Measurements from ENCODE around the gene RPL35.
A peak's percentile ranks its signal among the peaks of the same experiment; 100 is the strongest.

The RPL35 gene

GRCh38 chr9:124815601-124816000 is 46.2 kb downstream of the RPL35 start:
- no peak for DNase-seq

GRCh38 chr9:124814164-124814535 is 47.6 kb downstream of the RPL35 start:
- no peak for DNase-seq

- DNase-seq: no peak
Measured at GRCh38 chr9:124813501-124814163, 48.1 kb downstream of the RPL35 start.

GRCh38 chr9:124813041-124813440 is 48.7 kb downstream of the RPL35 start:
- no peak for DNase-seq

DNA sequence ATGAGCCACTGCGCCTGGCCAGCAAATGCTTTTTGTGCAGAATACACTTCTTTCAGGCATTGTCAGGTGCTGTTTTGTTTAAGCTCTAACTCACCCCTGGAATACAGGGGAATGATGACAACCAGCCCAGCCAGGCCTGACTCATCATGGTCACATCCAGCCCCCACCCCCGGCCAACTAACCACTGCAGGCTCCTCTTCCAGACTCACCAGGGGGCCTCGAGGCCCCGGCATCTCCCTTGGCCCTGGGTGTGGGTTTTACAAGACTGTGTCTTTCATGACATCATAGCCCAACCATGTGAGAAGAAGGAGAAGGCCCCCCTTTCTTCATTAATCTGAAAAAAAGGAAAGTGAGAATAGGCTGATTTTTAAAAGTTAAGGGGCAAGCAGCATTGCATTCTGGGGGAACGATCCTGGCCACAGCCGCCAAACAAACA is 49.3 kb downstream of the RPL35 start:
- DNase-seq: peak; percentile 81

- DNase-seq: peak; percentile 83
Measured at GRCh38 chr9:124810663-124811355, 50.9 kb downstream of the RPL35 start.

DNA sequence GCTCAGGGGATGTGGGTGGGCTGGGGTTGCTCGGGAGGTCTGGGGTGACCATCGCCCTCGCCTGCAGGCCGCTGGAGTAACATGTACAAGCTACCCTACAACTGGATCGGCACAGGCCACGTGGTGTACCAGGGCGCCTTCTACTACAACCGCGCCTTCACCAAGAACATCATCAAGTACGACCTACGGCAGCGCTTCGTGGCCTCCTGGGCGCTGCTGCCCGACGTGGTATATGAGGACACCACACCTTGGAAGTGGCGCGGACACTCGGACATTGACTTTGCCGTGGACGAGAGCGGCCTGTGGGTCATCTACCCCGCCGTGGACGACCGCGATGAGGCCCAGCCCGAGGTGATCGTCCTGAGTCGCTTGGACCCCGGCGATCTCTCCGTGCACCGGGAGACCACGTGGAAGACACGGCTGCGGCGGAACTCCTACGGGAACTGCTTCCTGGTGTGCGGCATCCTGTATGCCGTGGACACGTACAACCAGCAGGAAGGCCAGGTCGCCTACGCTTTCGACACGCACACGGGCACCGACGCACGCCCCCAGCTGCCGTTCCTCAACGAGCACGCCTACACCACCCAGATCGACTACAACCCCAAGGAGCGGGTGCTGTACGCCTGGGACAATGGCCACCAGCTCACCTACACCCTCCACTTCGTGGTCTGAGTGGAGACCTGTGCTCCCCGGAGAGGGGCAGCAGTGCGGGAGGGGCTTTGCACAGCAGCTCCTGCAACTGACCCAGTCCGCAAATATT is 51.8 kb downstream of the RPL35 start:
- no peak for DNase-seq

DNA sequence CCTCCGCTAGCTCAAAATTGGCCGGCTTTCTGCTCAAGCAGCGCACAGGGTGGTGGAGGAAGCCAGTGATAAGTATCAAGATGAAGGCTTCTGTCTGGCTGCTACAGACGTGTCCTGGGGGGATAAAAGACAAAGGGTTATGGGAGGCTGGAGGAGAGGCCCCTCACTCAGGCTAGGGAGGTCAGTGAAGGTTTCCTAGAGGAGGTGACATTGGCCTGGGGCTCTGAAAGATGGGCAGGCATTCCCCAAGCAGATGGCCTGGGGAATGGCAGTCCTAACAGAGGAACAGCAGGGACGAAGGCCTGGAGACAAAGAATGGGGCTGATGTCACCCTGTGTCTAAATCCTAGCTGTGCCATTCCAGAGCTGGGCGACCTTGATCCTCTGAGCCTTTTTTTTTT is 52.5 kb downstream of the RPL35 start:
- DNase-seq: no peak

DNA sequence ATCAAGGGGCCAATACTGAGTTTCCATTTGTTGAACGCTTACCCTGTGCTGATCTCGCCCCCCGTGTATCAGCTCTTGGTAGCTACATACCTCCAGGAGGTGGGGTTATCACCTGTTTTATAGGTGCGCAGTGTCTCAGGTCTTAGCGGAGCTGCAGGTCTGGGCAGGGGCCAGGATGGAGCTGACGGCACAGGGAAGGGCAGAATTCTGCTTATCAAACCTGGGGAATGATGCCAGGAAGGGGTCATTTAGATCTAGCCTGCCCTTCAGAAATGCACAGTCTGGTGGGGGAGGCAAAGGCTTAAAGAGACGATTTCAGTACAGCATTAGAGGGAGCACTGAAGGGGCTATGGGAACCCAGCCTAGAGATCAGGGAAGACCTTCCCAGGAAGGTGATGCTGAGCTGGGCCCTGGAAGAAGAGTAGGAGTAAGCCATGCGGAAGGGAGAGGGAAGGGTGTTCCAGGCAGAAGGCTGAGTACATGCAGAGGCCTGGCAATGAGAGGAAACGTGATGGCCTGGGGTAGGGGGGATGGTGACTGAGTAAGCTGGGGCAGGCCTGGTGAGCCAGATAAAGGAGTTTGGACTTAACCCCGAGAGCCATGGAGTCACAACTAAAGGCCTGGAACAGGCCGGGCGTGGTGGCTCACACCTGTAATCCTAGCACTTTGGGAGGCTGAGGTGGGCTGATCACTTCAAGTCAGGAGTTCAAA is 53.4 kb downstream of the RPL35 start:
- no peak for DNase-seq

Measured in HCEC 1CT (cell line).